HG02981 (cell line): ENCODE measurements around the gene PMF1.
"Not testable (repeated sequence)": the region's sequence is repeated elsewhere in the genome, so short reads cannot be mapped to it uniquely, and the experiment has no call there.

ENCODE experiments used
- ATAC-seq: cut with Tn5 transposase; IDR thresholded peaks from one replicate; pipeline ENCODE4 v1.9.1; 2021; ENCODE audit warnings: mild to moderate bottlenecking, moderate library complexity; ENCODE audit not compliant: unreplicated experiment

PMF1 gene

DNA sequence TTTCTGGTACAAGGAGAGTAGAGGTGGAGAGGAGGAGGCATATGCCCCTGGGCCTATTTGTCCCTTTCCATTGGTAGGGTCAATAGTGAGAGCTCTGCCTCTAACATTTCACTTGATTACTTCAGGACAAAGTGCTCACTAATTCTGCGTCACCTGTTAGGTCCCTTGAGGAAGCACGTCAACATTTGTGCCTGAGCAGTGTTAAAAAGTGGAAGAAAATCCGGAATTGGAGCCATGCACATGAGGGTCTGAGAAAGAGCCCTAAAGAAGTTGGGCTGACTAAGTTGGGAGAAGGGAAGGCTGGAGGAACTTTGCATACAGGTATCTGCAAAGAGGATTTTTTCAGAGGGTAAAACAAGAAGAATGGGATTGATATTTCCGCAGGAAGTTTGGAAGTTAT is 17.0 kb upstream of the PMF1 start:
- no peak for ATAC-seq

DNA sequence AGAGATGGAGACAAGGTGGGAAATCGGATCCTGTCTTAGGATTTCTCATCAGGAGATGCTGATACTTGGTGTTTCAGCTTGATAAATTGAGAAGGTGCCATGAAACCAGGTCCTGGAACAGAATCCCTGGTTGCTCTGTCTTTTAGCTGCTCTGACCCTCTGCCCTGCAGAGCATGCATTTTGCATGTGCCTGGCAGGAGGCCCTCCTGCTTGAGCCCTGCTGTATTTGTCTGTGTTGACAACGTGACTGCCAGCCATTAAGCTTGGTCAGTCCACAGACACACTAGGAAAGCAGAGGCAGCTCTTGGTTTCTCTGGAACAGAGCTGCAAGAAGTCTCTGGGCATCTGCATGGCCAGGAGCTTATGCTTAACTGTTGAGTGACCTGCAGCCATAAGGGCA is 16.4 kb upstream of the PMF1 start:
- ATAC-seq, result no peak

DNA sequence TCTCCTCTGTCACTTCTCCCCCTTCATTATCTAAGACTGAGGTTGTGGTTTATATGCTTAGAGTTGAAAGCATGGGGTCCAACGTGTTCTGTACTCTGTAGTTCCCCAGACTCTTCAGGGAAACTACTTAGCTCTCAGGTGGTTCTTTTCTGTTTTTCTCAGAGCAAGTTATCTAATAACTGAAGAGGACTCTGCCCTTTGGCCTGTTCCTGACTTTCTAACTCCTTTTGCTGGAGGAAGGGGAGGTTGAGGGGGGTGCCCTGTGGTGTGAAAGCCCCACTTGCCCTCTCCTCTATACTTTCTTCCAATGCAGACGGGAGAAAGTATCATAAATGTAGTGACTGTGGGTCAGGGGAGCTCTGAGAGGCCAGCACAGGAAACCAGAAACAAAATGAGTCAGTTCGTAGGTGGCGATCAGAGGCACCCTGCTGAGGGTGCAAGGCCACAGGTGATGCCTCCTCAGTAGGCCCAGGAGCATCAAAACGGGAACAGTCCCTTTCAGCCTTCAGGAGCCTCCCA is 13.9 kb upstream of the PMF1 start:
- no peak for ATAC-seq

DNA sequence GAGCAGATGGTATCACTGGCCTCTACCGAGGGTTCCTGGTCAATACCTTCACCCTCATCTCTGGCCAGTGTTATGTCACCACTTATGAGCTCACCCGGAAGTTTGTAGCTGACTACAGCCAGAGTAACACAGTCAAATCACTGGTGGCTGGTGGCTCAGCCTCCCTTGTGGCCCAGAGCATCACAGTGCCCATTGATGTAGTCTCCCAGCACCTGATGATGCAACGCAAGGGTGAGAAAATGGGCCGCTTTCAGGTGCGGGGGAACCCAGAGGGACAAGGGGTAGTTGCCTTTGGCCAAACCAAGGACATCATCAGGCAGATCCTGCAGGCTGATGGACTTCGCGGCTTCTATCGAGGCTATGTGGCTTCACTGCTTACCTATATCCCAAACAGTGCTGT is 12.8 kb upstream of the PMF1 start:
- no peak for ATAC-seq

DNA sequence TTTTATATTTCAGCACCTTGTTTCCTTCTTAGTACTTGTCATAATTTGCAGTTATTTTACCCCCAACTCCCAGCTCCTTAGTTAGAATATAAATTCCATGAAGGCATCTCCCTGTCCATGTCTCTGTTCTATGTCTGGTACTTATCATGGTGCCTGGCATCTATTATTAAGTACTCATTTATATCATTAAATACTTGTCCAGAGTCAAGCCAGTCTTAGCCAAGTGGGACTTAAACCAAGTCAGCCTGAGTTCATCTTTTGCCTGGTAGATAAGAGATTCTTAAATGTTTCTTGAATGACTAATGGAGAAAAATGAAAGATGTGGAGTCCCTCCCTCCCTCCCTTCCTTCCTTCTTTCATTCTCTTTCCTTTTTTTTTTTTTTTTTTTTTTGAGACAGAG is 9.5 kb upstream of the PMF1 start:
- ATAC-seq, result no peak

DNA sequence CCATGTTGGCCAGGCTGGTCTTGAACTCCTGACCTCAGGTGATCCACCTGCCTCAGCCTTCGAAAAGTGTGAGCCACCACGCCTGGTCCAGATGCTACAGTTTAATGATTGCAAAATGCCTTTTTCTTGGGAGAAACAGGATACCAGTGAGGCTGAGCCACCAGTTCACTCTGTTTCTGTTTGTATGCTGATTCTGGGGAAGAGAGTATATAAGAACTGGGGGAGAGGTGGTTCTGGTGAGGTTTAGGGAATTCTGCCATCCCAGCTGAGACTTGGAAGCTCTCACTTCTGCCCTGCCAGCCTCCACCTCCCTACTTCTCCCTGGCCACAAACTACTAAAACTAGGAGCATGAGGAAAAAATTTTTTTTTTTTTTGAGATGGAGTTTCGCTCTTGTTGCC is 8.1 kb upstream of the PMF1 start:
- no peak for ATAC-seq

DNA sequence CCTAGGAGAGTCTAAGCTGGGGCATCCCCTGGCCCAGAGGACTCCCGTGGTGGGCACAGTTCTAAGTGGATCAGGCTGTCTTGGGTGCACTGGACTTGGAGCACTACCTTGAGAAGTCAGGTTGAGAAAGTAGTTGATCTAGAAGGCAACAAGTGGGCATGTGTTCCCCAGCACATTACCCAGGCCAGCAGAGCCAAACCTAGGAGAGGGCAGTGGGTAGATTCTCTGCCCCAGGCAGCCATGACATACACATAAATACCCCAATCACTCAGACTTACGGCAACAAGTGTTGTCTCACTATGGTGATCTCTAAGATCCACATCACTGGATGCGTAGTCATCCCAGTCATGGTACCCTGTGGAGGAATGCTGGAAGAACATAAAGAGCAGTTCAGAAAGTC is 1.6 kb upstream of the PMF1 start:
- ATAC-seq, result no peak

DNA sequence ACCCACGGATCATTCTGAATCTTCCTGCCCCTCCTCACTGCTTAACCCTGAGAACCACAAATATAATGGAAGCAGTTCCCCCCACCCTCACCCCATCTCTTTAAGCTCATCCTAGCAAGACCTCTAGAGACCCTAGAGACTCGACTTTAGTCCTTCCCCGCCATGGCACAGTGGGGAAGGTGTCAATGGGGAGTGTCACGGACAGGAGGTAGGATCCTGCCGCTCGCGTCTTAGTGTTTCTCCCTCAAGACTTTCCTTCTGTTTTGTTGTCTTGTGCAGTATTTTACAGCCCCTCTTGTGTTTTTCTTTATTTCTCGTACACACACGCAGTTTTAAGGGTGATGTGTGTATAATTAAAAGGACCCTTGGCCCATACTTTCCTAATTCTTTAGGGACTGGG is 677 bp upstream of the PMF1 start:
- ATAC-seq, result no peak

DNA sequence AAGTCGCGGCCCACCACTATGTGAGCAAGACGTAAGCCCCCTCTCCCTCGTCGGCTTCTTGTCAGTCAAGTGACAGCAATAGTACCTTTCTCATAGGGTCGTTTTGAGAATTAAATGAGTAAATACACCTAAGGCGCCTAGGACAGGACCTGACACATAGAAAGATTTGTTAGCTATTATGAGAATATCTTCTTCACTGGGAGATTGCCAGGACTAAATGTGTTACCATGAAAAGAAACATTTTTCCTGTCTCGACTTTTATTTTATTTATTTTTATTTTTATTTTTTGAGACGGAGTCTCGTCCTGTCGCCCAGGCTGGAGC is 798 bp downstream of the PMF1 start:
- ATAC-seq, result no peak

DNA sequence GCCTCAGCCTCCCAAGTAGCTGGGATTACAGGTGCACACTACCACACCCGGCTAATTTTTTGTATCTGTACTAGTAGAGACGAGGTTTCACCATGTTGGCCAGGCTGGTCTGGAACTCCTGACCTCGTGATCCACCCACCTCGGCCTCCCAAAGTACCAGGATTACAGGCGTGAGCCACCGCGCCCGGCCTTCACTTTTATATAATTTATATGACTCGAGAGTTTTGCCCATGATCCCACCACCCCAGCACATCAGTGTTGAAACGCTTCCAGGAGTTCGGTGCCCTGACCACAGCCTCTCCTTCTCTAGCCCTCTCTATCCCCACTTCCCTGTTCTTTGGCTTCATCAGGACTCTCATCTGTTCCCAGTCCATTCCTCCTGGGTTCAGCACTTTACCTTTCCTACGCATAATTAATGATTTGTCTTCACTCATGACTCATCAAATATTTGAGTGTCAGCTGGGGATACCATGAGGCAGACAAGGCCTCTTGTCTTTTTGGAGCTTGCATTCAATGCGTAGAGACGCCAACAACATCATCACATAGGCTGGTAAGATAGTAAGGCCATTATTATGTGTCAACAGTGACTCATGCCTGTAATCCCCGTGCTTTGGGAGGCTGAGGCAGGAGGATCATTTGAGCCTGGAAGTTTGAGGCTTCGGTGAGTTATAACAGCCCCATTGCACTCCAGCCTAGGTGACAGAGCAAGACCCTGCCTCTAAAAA is 1.4 kb downstream of the PMF1 start:
- ATAC-seq, result no peak

DNA sequence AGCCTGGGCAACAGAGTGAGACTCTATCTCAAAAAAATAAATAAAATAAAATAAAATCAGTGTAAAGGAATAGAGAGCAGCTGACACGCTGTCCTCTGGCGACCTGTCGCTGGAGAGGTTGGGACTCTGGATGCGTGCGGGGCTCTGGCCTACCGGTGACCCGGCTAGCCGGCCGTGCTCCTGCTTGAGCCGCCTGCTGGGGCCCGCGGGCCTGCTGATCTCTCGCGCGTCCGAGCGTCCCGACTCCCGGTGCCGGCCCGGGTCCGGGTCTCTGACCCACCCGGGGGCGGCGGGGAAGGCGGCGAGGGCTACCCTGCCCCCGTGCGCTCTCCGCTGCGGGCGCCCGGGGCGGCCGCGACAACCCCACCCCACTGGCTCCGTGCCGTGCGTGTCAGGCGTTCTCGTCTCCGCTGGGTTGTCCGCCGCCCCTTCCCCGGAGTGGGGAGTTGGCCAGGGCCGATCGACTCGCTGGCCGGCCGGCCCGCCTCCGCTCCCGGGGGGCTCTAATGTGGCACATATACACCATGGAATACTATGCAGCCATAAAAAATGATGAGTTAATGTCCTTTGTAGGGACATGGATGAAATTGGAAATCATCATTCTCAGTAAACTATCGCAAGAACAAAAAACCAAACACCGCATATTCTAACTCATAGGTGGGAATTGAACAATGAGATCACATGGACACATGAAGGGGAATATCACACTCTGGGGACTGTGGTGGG is 3.7 kb downstream of the PMF1 start:
- not testable (repeated sequence) for ATAC-seq

DNA sequence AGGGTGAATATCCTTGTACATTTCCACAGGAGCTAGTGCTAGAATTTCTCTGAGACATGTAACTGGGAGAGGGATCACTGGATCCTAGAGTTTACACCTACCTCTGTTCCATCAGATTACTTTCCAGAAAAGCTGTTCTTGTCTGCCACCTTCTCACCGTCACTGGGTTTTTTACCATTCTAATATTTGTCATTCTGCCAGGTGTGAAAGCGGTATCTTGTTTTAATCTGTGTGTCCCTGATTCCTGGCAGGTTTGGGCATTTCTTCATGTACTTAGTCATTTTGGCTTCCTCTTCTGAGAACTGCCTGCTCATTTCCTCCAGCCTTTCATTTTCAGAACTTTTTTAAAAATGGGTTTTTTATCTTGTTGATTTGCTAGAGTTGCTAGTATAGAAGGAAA is 5.1 kb downstream of the PMF1 start:
- no peak for ATAC-seq

DNA sequence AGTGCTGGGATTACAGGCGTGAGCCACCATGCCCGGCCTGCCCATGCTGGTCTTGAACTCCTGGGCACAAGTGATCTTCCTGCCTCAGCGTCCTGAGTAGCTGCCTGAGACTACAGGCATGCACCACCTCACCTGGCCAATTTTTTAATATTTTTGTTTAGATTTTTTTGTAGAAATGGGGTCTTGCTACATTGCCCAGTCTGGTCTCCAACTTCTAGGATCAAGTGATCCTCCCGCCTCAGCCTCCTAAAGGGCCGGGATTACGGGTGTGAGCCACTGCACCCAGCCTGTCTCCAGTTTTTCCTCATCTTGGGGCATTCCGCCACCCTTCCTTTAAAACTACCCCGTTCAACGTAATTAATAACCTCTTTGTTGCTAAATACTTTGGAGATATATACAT is 7.4 kb downstream of the PMF1 start:
- ATAC-seq, result no peak

DNA sequence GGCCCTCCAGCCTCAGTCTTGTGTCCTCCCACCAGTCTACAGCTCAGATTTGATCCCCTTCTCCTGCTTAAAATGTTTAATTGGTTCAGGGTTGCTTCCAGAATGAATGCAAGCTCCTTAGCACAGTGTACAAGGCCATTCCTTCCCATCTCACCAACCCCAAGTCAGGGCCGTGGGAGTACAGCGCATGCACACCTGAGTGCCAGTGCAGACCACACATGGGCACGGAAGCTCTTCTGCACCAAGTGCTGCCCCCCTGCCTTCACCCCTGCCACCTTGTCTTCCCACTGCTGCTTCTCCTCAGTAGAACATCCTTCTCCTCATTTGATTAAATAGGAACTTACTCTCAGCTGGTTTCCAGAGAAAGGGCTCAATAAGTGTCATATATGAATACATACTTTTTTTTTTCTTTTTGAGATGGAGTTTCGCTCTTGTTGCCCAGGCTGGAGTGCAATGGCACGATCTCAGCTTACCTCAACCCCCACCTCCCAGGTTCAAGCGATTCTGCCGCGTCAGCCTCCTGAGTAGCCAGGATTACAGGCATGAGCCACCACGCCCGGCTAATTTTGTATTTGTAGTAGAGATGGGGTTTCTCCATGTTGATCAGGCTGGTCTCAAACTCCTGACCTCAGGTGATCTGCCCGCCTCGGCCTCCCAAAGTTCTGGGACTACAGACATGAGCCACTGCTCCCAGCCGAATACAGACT is 9.3 kb downstream of the PMF1 start:
- ATAC-seq, result no peak

DNA sequence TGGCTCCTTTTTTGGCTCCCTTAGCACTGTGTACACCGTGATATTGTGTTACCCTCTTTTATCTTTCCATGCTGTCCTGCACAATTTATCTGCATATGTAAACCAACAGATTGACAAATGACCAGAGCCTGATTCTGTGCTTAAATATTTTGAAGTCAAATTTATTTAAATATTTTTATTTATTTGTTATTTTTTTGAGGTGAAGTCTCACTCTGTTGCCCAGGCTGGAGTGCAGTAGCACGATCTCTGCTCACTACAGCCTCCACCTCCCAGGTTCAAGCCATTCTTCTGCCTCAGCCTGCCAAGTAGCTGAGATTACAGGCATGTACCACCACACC is 12.8 kb downstream of the PMF1 start:
- no peak for ATAC-seq

DNA sequence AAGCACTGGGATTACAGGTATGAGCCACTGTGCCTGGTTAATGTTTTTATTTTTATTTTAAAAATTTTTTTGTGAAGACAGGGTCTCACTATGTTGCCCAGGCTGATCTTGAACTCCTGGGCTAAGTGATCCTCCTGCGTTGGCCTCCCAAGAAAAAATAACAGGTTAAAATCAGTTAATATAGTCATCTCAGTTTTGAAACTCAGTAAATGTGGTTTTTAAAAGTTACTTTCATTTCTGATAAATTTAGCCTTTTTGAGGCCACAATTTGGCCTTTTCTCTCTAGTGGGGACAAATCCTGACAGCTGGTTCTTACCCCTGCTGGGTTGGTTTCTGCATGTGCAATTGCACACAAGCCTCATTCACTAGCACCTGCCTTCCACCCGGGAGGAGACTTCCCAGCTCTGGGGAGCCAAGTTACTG is 13.3 kb downstream of the PMF1 start:
- peak; percentile 48 for ATAC-seq

DNA sequence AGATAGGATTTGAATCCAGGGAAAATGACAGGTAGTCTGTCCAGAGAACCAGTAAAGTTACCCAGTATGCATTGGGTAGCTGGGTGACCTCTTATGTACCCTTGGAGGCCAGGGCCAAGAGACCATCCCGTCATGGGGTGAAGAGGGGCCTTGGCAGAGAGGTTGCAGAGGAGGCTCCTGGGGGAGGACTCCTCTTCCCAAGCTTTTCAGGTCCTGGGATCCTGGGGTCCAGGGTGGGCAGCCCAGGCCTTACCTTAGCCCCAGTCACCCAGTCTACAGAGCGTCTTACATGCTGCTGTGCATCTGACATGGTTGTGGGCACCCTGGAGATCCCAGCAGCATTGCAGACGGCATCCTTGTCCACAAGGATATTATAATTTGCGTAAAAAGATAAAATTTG is 14.0 kb downstream of the PMF1 start:
- no peak for ATAC-seq

DNA sequence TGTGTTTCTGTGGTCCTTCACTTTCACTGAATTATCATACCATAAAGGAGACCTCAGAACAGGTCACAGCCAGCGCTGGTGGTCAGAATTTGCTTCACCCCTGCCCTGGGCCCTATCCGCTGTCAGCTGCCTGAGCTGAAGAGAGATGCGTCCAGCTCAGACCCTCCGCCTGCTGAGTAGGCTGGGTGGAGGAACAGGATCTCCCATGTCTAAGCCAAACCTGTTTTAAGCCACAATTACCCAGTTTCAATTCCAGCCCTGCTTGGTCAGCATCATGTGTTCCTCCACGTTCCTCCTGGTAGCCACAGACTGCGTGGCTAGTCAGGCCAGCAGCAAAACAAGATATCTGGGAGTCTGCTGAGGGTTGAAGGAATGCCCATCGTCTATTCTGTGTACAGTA is 15.7 kb downstream of the PMF1 start:
- ATAC-seq, result no peak

DNA sequence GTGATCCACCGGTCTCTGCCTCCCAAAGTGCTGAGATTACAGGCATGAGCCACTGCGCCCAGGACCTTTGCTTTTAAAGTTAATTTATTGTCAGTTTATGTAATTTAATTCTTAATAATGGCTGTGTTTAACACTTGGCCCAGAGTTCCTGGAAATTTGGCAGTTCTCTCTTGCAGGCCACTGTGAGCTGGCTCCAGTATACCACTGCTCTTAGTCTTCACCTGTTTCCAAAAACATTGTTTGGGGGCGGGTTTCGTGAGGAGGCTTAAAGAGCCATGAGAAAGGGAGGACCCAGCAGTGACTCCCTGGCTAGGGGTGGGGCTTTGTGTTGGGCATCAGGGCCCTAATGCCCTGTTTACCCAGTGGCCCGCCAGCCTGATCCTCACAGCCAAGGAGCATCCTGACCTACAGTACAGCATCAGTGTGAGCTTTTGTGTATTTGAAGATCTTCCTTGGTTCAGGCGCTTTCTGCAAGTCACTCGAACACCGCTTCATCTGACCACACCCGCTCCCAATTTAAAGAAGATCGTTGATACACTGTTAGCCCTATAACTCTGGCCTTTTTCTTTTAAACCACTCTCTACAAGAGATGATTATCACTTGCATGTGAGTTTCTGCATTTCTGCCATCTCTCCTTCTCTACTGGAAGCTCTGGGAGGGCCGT is 17.1 kb downstream of the PMF1 start:
- no peak for ATAC-seq

DNA sequence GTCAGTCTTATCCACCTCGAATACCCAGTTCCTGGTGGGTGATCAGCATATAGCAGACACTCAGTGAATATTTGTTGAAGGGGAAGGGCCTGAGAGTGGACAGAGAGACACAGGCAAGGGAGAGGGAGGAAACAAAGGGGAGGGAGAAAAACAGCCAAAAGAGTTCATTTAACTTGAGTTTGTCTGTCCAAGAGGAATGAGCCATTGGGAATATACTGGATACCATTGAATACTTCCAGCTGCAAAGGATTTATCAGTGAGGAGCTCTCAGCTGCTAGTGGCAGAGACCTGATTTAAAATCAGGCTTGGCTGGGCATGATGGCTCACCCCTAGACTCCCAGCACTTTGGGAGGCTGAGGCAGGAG is 17.6 kb downstream of the PMF1 start:
- ATAC-seq, result no peak

DNA sequence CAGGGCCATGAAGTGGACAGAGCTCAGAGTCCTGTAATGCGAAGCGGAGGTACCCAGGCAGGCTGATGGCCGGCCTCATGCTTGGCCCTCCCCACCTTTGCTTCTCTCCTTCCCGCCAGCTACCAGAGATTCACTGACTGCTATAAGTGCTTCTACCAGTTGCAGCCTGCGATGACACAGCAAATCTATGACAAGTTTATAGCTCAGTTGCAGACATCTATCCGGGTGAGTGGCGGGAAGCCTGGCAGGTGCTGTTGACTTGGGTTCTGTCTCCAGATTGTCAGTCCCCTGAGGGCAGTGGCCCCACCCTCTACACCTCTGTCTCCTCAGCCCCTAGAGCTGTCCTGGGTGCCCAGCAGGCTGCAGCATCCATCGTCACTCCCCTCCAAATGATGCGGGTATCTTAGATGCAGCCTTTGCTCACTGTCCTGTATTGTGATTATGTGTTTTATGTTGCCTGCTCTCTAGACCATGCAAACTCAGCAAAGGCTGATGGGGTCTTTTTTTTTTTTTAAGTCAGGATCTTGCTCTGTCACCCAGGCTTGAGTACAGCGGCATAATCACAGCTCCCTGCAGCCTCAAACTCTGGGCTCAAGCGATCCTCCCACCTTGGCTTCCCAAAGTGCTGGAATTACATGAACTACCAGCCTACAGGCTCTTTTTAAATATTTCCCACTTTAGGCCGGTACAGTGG is 19.5 kb downstream of the PMF1 start:
- ATAC-seq, result no peak
